NT2/D1 (cell line): ENCODE measurements around the gene RPTOR.

Source experiments
- DNase-seq: peaks from one replicate; pipeline ENCODE4 v3.0.0-alpha.2; 2011; ENCODE audit warnings: low read depth, low spot score
- H3K27me3 ChIP-seq: 2 replicates; pipeline ENCODE4 v1.6.0; 2011; ENCODE audit warnings: mild to moderate bottlenecking; ENCODE audit not compliant: insufficient read length, insufficient read depth
- H3K36me3 ChIP-seq: 2 replicates; pipeline ENCODE4 v1.6.1; 2011; ENCODE audit warnings: mild to moderate bottlenecking, low read length, mixed read lengths; ENCODE audit not compliant: insufficient read depth, insufficient read length
- H3K4me1 ChIP-seq: 2 replicates; pipeline ENCODE4 v1.5.1; 2011; ENCODE audit not compliant: insufficient read depth, insufficient read length
- H3K4me3 ChIP-seq: 2 replicates; pipeline ENCODE4 v1.5.1; 2011; ENCODE audit warnings: low read depth; ENCODE audit not compliant: insufficient read length
- H3K9ac ChIP-seq: 2 replicates; pipeline ENCODE4 v1.6.0; 2011; ENCODE audit warnings: low read depth; ENCODE audit not compliant: insufficient read length
- H3K9me3 ChIP-seq: 2 replicates; pipeline ENCODE4 v1.5.1; 2011; ENCODE audit warnings: mild to moderate bottlenecking, low read length; ENCODE audit not compliant: insufficient read depth
- SUZ12 ChIP-seq: IDR thresholded peaks from 2 replicates; pipeline ENCODE4 v1.6.1; 2011; ENCODE audit not compliant: insufficient read length, insufficient read depth; ENCODE audit errors: extremely low read depth
- YY1 ChIP-seq: IDR thresholded peaks from 2 replicates; pipeline ENCODE4 v1.6.1; 2011; ENCODE audit not compliant: insufficient read length, insufficient read depth
- ZNF274 ChIP-seq: IDR thresholded peaks from 2 replicates; pipeline ENCODE4 v1.6.1; 2011; ENCODE audit warnings: mild to moderate bottlenecking, low read depth, low read length

RPTOR gene

GRCh38 chr17:80860703-80861417 lies 316.2 kb downstream of the RPTOR start:
- Histone ChIP-seq H3K9ac (peak overlapping the region; percentile 45), H3K36me3 (peaks cover 36% of the 10 kb centered on the region), H3K9me3 (peaks cover 6% of the 10 kb centered on the region; the same call in 1 of the 2 replicates), H3K4me1 (peaks cover 19% of the 10 kb centered on the region), H3K4me3 (no peak overlapping the region), H3K27me3 (no peaks in the 10 kb centered on the region)
- TF ChIP-seq YY1 (no peak), SUZ12 (no peak), ZNF274 (no peak)
- no peak for DNase-seq

GRCh38 chr17:80861418-80861815 lies 316.8 kb downstream of the RPTOR start:
- Histone ChIP-seq H3K4me1 (peaks cover 19% of the 10 kb centered on the region), H3K27me3 (no peaks in the 10 kb centered on the region), H3K9me3 (peaks cover 6% of the 10 kb centered on the region; the same call in 1 of the 2 replicates), H3K4me3 (no peak overlapping the region), H3K9ac (no peak overlapping the region), H3K36me3 (peaks cover 35% of the 10 kb centered on the region)
- no peak for DNase-seq
- TF ChIP-seq ZNF274 (no peak), YY1 (no peak), SUZ12 (no peak)

GRCh38 chr17:80861892-80862291 lies 317.3 kb downstream of the RPTOR start:
- Histone ChIP-seq H3K36me3 (peaks cover 33% of the 10 kb centered on the region), H3K9ac (no peak overlapping the region), H3K9me3 (peaks cover 6% of the 10 kb centered on the region; the same call in 1 of the 2 replicates), H3K27me3 (no peaks in the 10 kb centered on the region), H3K4me1 (peaks cover 19% of the 10 kb centered on the region), H3K4me3 (no peak overlapping the region)
- no peak for DNase-seq
- TF ChIP-seq YY1 (no peak), SUZ12 (no peak), ZNF274 (no peak)

GRCh38 chr17:80862481-80862961 lies 317.9 kb downstream of the RPTOR start:
- no peak for TF ChIP-seq YY1
- TF ChIP-seq ZNF274 = no peak
- no peak for TF ChIP-seq SUZ12
- Histone ChIP-seq H3K27me3 (no peaks in the 10 kb centered on the region), H3K4me3 (no peak overlapping the region), H3K4me1 (peaks cover 19% of the 10 kb centered on the region), H3K9me3 (peaks cover 6% of the 10 kb centered on the region; the same call in 1 of the 2 replicates), H3K9ac (no peak overlapping the region), H3K36me3 (peaks cover 28% of the 10 kb centered on the region)
- no peak for DNase-seq

GRCh38 chr17:80862978-80863377 lies 318.3 kb downstream of the RPTOR start:
- H3K36me3 ChIP-seq = peaks cover 23% of the 10 kb centered on the region
- peaks cover 6% of the 10 kb centered on the region; the same call in 1 of the 2 replicates for H3K9me3 ChIP-seq
- no peak overlapping the region for H3K9ac ChIP-seq
- no peaks in the 10 kb centered on the region for H3K27me3 ChIP-seq
- no peak overlapping the region for H3K4me3 ChIP-seq
- DNase-seq = no peak
- H3K4me1 ChIP-seq = peaks cover 19% of the 10 kb centered on the region
- TF ChIP-seq SUZ12 = no peak
- TF ChIP-seq YY1 = no peak
- TF ChIP-seq ZNF274 = no peak

- no peak for TF ChIP-seq SUZ12
- TF ChIP-seq ZNF274 = no peak
- TF ChIP-seq YY1 = no peak
- Histone ChIP-seq H3K9me3 (peaks cover 6% of the 10 kb centered on the region; the same call in 1 of the 2 replicates), H3K27me3 (no peaks in the 10 kb centered on the region), H3K36me3 (peaks cover 21% of the 10 kb centered on the region), H3K9ac (no peak overlapping the region), H3K4me1 (peaks cover 19% of the 10 kb centered on the region), H3K4me3 (no peak overlapping the region)
- DNase-seq = no peak
These were observed 319.0 kb downstream of the RPTOR start for GRCh38 chr17:80863626-80864025.

- H3K9me3 ChIP-seq = peaks cover 6% of the 10 kb centered on the region; the same call in 1 of the 2 replicates
- no peak overlapping the region for H3K4me3 ChIP-seq
- DNase-seq = no peak
- TF ChIP-seq YY1 (no peak), ZNF274 (no peak), SUZ12 (no peak)
- no peaks in the 10 kb centered on the region for H3K27me3 ChIP-seq
- peaks cover 21% of the 10 kb centered on the region for H3K36me3 ChIP-seq
- peaks cover 10% of the 10 kb centered on the region for H3K4me1 ChIP-seq
- H3K9ac ChIP-seq = no peak overlapping the region
These were observed 320.1 kb downstream of the RPTOR start for GRCh38 chr17:80864751-80865150.
